Ishikawa (cell line): ENCODE measurements around the gene CCNA1.
A peak's percentile ranks its signal among the peaks of the same experiment; 100 is the strongest.

Source experiments
- CEBPB ChIP-seq: IDR thresholded peaks from 2 replicates; pipeline ENCODE4 v1.6.1; 2012
- CREB1 ChIP-seq: IDR thresholded peaks from 2 replicates; pipeline ENCODE4 v1.6.1; 2012; ENCODE audit warnings: low read depth
- EGR1 ChIP-seq: IDR thresholded peaks from 2 replicates; pipeline ENCODE4 v1.6.1; 2012
- EP300 ChIP-seq: IDR thresholded peaks from 2 replicates; pipeline ENCODE4 v1.6.1; 2012; ENCODE audit warnings: borderline replicate concordance
- FOXM1 ChIP-seq: IDR thresholded peaks from 2 replicates; pipeline ENCODE4 v1.6.1; 2012; ENCODE audit warnings: low read depth, borderline replicate concordance
- NFIC ChIP-seq: IDR thresholded peaks from 2 replicates; pipeline ENCODE4 v1.6.1; 2012
- RAD21 ChIP-seq: IDR thresholded peaks from 2 replicates; pipeline ENCODE4 v1.6.1; 2012; ENCODE audit warnings: low read depth
- TAF1 ChIP-seq: IDR thresholded peaks from 2 replicates; pipeline ENCODE4 v1.6.1; 2012; ENCODE audit warnings: low read depth, mild to moderate bottlenecking
- TCF12 ChIP-seq: IDR thresholded peaks from 2 replicates; pipeline ENCODE4 v1.6.1; 2012; ENCODE audit warnings: low read depth
- TEAD4 ChIP-seq: IDR thresholded peaks from 2 replicates; pipeline ENCODE4 v1.6.1; 2012
- YY1 ChIP-seq: IDR thresholded peaks from 2 replicates; pipeline ENCODE4 v1.6.1; 2012; ENCODE audit warnings: low read depth
- ZBTB7A ChIP-seq: IDR thresholded peaks from 2 replicates; pipeline ENCODE4 v1.6.1; 2012; ENCODE audit warnings: low read depth
- TF ChIP-seq, protein P1 (sequence below): IDR thresholded peaks from 2 replicates; pipeline ENCODE4 v1.6.1; 2012; ENCODE audit warnings: low read depth, mild to moderate bottlenecking
- TF ChIP-seq, protein P2 (sequence below): IDR thresholded peaks from 2 replicates; pipeline ENCODE4 v1.6.1; 2012
- TF ChIP-seq, protein P3 (sequence below): IDR thresholded peaks from 2 replicates; pipeline ENCODE4 v1.6.1; 2012

Gene CCNA1

DNA sequence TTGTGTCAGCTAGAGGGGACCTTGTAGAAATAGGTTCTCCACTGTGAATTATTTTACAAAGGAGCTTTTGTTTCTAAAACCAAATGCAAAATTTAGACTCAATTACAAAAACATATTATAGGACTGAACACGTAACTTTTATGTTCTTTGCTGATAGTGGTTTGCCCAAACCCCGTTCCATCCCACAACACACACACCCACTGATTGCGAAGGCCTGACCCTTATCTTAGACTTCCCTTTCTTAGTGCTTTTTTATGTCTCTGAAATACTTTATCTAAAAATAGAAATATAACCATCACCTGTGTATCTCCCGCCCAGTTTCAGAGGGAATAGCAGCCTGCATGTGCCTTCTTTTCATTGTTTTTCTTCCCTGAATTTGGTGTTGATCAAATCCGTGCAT, 13.0 kb downstream of the CCNA1 start:
- TF ChIP-seq, protein P1, sequence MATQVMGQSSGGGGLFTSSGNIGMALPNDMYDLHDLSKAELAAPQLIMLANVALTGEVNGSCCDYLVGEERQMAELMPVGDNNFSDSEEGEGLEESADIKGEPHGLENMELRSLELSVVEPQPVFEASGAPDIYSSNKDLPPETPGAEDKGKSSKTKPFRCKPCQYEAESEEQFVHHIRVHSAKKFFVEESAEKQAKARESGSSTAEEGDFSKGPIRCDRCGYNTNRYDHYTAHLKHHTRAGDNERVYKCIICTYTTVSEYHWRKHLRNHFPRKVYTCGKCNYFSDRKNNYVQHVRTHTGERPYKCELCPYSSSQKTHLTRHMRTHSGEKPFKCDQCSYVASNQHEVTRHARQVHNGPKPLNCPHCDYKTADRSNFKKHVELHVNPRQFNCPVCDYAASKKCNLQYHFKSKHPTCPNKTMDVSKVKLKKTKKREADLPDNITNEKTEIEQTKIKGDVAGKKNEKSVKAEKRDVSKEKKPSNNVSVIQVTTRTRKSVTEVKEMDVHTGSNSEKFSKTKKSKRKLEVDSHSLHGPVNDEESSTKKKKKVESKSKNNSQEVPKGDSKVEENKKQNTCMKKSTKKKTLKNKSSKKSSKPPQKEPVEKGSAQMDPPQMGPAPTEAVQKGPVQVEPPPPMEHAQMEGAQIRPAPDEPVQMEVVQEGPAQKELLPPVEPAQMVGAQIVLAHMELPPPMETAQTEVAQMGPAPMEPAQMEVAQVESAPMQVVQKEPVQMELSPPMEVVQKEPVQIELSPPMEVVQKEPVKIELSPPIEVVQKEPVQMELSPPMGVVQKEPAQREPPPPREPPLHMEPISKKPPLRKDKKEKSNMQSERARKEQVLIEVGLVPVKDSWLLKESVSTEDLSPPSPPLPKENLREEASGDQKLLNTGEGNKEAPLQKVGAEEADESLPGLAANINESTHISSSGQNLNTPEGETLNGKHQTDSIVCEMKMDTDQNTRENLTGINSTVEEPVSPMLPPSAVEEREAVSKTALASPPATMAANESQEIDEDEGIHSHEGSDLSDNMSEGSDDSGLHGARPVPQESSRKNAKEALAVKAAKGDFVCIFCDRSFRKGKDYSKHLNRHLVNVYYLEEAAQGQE = no peak
- no peak for TF ChIP-seq FOXM1

DNA sequence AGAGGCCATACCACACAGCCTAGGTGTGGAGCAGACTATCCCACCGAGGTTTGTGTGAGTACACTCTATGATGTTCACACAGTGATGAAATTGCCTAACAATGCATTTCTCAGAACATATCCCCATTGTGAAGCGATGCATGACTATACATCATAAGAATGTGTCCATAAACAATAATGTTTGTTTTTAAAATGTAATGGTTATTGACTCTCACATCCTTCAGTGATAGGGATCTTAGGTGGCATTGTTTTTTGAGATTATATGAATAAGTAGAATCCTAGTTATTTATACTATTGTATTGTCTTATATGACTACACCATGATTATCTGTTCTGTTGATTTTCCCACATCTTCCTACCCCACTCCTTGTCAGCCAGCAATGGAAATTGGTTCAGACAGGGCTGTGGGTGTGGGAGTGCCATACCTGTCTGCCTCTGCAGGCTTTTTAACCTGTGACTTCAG, 13.6 kb downstream of the CCNA1 start:
- TF ChIP-seq EP300 (peak; percentile 37; the same call in 1 of the 2 replicates), FOXM1 (peak; percentile 47; the same call in 1 of the 2 replicates), NFIC (no peak), TEAD4 (0 out of 2 replicates have a peak, but pooled peaks have one; percentile 16), TAF1 (no peak)

DNA sequence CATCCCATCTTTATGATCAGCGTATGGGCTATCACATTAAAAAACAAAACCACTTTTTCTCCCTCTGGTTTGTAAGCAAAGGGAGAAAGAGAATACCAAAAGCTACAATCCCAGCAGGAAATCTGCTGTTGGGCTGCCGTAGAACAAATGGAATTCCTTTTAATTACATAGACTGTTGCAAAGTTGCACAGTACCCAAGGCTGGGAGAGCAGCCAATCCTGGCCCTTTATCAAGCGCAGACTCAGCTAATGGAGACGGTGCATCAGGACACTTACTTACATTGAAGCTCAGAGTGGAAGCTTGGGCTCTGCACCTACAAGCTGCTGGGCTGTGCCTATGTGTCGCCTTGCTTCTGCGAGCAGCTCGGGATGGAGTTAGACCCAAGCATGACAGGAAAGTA, 15.2 kb downstream of the CCNA1 start:
- no peak for TF ChIP-seq YY1
- TF ChIP-seq, protein P2, sequence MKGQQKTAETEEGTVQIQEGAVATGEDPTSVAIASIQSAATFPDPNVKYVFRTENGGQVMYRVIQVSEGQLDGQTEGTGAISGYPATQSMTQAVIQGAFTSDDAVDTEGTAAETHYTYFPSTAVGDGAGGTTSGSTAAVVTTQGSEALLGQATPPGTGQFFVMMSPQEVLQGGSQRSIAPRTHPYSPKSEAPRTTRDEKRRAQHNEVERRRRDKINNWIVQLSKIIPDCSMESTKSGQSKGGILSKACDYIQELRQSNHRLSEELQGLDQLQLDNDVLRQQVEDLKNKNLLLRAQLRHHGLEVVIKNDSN = no peak
- TF ChIP-seq TEAD4 = no peak
- no peak for TF ChIP-seq ZBTB7A
- no peak for TF ChIP-seq TAF1
- TF ChIP-seq, protein P3, sequence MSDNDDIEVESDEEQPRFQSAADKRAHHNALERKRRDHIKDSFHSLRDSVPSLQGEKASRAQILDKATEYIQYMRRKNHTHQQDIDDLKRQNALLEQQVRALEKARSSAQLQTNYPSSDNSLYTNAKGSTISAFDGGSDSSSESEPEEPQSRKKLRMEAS = no peak
- no peak for TF ChIP-seq NFIC
- TF ChIP-seq RAD21 = no peak
- no peak for TF ChIP-seq EGR1
- no peak for TF ChIP-seq CEBPB
- TF ChIP-seq, protein P1 = no peak
- no peak for TF ChIP-seq TCF12
- TF ChIP-seq CREB1 = no peak
- TF ChIP-seq EP300 = no peak
- TF ChIP-seq FOXM1 = no peak

DNA sequence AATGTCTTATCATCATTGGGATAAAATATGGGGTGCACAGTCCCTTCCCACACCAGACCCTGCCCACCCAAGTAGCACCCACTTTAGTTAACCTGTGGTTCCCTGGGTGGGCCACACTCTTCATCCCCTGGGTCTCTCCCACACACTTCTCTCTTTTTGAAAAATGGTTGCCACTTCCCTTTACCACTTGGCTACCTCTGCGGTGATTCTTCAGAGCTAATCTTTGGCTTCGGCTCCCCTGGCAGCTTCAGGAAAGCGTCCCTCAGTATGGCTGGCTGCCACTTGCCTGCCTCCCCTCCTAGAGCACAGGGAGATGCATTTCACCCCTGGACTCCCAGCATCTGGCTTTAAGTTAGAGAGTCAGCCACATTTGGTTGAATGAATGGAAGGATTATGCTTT, 18.2 kb downstream of the CCNA1 start:
- TF ChIP-seq CREB1 = no peak
- no peak for TF ChIP-seq TAF1
- TF ChIP-seq, protein P3 = no peak
- TF ChIP-seq TCF12 = no peak
- TF ChIP-seq EP300 = no peak
- no peak for TF ChIP-seq EGR1
- no peak for TF ChIP-seq CEBPB
- TF ChIP-seq TEAD4 = no peak
- TF ChIP-seq, protein P1 = no peak
- TF ChIP-seq YY1 = no peak
- TF ChIP-seq NFIC = no peak
- TF ChIP-seq FOXM1 = no peak

DNA sequence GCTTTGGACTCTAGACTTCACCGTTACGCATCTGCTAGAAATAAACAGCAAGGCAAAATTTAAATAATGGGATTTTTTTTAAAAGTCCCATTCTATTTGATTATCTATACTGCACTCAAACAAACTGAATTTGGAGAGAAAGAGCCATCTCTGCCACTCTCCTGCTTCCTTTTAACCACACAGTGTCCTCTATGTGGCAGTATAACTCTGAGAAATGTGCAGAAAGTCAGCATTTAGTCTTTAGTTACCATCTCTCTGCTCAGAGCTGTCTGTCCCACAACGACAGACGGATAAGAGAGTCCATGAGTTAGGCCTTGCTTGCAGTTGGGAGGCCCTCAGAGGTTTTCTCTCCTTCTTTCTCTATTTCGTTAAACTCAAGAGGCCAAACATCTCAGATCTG, 21.2 kb downstream of the CCNA1 start:
- TF ChIP-seq ZBTB7A = no peak
- TF ChIP-seq RAD21 = peak; percentile 79

DNA sequence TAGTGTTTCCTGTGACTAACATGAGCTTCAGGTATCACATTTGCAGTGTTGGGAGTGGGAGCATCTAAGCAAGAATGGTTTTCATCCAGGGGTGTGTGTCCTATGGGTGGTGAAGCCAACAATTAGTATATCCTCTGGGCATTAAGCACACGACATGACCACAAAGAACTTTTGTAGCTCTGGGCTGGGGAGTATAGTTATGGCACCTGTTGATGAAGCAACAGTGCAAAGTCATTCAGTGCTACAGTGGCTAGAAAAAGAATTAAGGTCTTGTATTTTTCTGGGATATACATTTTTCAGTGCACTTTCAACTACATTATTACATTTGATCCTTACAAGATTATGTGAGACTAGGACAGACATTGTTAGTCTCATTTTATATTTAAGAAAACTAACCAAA, 21.8 kb downstream of the CCNA1 start:
- no peak for TF ChIP-seq EP300
- no peak for TF ChIP-seq TCF12
- no peak for TF ChIP-seq NFIC
